DOHH2 (cell line): ENCODE data around the gene C17orf107.
A peak's percentile ranks its signal among the peaks of the same experiment; 100 is the strongest.

Source experiments
- CTCF ChIP-seq: fragments of 200-600 bp; sonication (generic); IDR thresholded peaks from one replicate; pipeline ENCODE4 v1.5.1; 2014; ENCODE audit warnings: antibody characterized with exemption, mild to moderate bottlenecking, low read depth, low read length; ENCODE audit not compliant: poor library complexity, severe bottlenecking
- EZH2phosphoT487 ChIP-seq: fragments of 200-600 bp; sonication (generic); IDR thresholded peaks from 2 replicates; pipeline ENCODE4 v1.6.1; 2017; ENCODE audit warnings: borderline replicate concordance, mild to moderate bottlenecking, antibody characterized with exemption, low read length, moderate library complexity, mixed read lengths

GRCh38 chr17:4881761-4882555, 17.4 kb upstream of the C17orf107 start:
- TF ChIP-seq CTCF (peak; percentile 96), EZH2phosphoT487 (no peak)
